ENCODE measurements around the gene TMEM140.

GRCh38 chr7:135160098-135160857 is 12.4 kb downstream of the TMEM140 start:
- TF ChIP-seq POLR2AphosphoS5 (IDR thresholded peaks at IDR 0.05): peak in 1 of 3 donors; percentile 16
- TF ChIP-seq CTCF (IDR thresholded peaks at IDR 0.05): no peak
